Activated CD4-positive, alpha-beta T cell treated with anti-CD3 and anti-CD28 coated beads, Interleukin-2, amount 50 U/mL, for 1 hour (primary cell): ENCODE results near the gene EFR3B.

Source experiments
- DNase-seq: peaks from one replicate; pipeline ENCODE4 v3.0.0-alpha.2; 2020

EFR3B gene

GRCh38 chr2:25194576-25195122 is 152.8 kb downstream of the EFR3B start:
- DNase-seq = no peak

DNA sequence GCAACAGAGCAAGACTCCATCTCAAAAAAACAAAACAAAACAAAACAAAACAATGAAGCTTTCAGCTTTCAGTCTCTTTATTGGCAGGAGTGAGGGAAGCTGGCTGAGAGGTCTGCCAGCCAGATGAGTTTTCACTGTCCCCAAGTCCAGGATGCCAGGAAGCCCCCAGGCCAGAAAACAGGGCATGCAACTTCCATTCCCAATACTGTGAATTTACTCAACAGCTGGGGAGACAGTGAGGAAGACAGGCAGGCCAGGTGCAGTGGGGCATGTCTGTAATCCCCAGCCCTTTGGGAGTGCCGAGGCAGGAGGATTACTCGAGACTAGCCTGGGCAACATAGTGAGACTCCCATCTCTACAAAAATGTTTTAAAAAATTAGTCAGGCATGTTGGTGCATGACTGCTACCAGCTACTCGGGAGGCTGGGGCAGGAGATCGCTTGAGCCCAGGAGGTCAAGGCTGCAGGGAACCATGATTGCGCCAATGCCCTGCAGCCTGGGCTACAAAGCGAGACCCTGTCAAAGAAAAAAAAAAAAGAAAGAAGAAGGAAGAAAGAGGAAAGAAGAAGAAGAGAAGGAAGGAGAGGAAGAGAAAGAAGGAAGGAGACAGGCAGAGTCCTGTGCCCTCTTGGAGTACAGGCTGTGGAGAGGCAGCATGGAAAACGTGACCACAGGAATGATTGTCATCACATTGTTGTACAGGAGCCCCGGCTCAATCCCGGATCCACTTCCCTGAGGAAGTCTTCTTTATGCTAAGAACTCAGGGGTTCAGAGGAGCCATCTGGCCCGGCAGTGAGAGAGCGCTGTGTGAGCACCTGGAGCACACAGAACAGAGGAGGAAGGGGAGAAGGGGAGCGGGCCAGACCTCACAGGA is 155.7 kb downstream of the EFR3B start:
- no peak for DNase-seq

GRCh38 chr2:25198209-25198525 is 156.3 kb downstream of the EFR3B start:
- no peak for DNase-seq

DNA sequence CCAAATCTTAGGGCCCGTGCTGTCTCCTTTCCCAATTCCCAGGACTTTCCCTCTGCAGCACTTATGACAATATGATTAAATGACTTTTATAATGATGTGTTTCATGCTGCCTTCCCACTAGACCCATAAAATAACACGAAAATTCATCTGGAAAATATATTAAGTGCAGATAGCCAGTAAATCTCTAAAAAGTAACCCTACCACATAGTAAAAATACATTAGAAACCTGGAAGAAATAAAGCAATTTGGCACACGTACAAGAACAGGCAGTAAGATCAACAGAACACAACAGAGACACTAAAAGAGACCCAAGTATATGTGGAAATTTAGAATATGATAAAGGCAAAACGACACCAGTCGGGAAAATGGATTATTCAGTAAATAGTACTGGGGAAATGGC is 156.7 kb downstream of the EFR3B start:
- DNase-seq = no peak

GRCh38 chr2:25201265-25201664 is 159.4 kb downstream of the EFR3B start:
- DNase-seq = no peak

GRCh38 chr2:25201794-25202193 is 159.9 kb downstream of the EFR3B start:
- no peak for DNase-seq

- no peak for DNase-seq
Observed at GRCh38 chr2:25202275-25202674, 160.4 kb downstream of the EFR3B start.

- no peak for DNase-seq
Observed at GRCh38 chr2:25204190-25204838, 162.4 kb downstream of the EFR3B start.

GRCh38 chr2:25207078-25207545 is 165.2 kb downstream of the EFR3B start:
- DNase-seq = no peak
